Effector CD8-positive, alpha-beta T cell (primary cell): ENCODE results near the gene SPATA32.

Experiments used
- DNase-seq: peaks from one replicate; lab custom pipeline; 2025; lab: John Stamatoyannopoulos, UW

SPATA32 gene

GRCh38 chr17:45293413-45294211 lies 31.7 kb upstream of the SPATA32 start:
- no peak for DNase-seq

GRCh38 chr17:45292696-45293412 lies 31.0 kb upstream of the SPATA32 start:
- DNase-seq: no peak

- no peak for DNase-seq
These were observed 29.4 kb upstream of the SPATA32 start for GRCh38 chr17:45291171-45291805.

- DNase-seq: no peak
These were observed 28.4 kb upstream of the SPATA32 start for GRCh38 chr17:45290269-45290765.

GRCh38 chr17:45289301-45290268 lies 27.7 kb upstream of the SPATA32 start:
- DNase-seq: no peak

- DNase-seq: no peak
These were observed 26.9 kb upstream of the SPATA32 start for GRCh38 chr17:45288825-45289224.

GRCh38 chr17:45287526-45288500 lies 25.9 kb upstream of the SPATA32 start:
- no peak for DNase-seq

- DNase-seq: no peak
These were observed 24.4 kb upstream of the SPATA32 start for GRCh38 chr17:45286286-45286685.

GRCh38 chr17:45284176-45285140 lies 22.6 kb upstream of the SPATA32 start:
- no peak for DNase-seq

- no peak for DNase-seq
These were observed 21.8 kb upstream of the SPATA32 start for GRCh38 chr17:45283711-45284110.

- DNase-seq: no peak
These were observed 21.1 kb upstream of the SPATA32 start for GRCh38 chr17:45282683-45283644.

GRCh38 chr17:45279898-45280297 lies 18.0 kb upstream of the SPATA32 start:
- no peak for DNase-seq

- DNase-seq: no peak
These were observed 16.1 kb upstream of the SPATA32 start for GRCh38 chr17:45277992-45278391.

- DNase-seq: peak; percentile 84
These were observed 15.4 kb upstream of the SPATA32 start for GRCh38 chr17:45277216-45277849.

GRCh38 chr17:45276031-45276430 lies 14.1 kb upstream of the SPATA32 start:
- DNase-seq: no peak

- no peak for DNase-seq
These were observed 12.1 kb upstream of the SPATA32 start for GRCh38 chr17:45274033-45274432.

GRCh38 chr17:45273551-45273957 lies 11.7 kb upstream of the SPATA32 start:
- no peak for DNase-seq
